CD4-positive, alpha-beta memory T cell (primary cell): ENCODE data around the gene MAGI2. TPM values are rescaled to one million over a fixed set of nuclear protein-coding genes. Genes with fewer than 3 reads are reported as not detected.

Experiments
- CTCF ChIA-PET: fragments of 350-600 bp; sonication (Branson Sonifier 250); formaldehyde crosslinking; loops from one replicate; lab custom pipeline; 2021; ENCODE audit warnings: inconsistent platforms; ENCODE audit not compliant: partially characterized antibody; lab: Charles Lee
- POLR2A ChIA-PET: fragments of 350-600 bp; sonication (Branson Sonifier 250); formaldehyde crosslinking; loops from one replicate; lab custom pipeline; 2021; ENCODE audit not compliant: partially characterized antibody; lab: Charles Lee
- DNase-seq, 5 donors: peaks; one replicate each; pipeline versions ENCODE4 v3.0.0 to v3.0.0-alpha.2; 2020 to 2022; ENCODE audit warnings: mixed read lengths in 1 of 5
- H3K27ac ChIP-seq: one replicate; pipeline ENCODE4 v1.7.0; 2013; ENCODE audit warnings: low read depth, low read length
- H3K27me3 ChIP-seq: 2 replicates; pipeline ENCODE4 v1.7.0; 2013; ENCODE audit warnings: mild to moderate bottlenecking, low read length, moderate library complexity; ENCODE audit not compliant: insufficient read depth
- H3K36me3 ChIP-seq: 2 replicates; pipeline ENCODE4 v1.7.0; 2013; ENCODE audit warnings: mild to moderate bottlenecking, low read length, moderate library complexity; ENCODE audit not compliant: insufficient read depth
- H3K4me1 ChIP-seq: 2 replicates; pipeline ENCODE4 v1.7.0; 2013; ENCODE audit warnings: mild to moderate bottlenecking, low read length, moderate library complexity; ENCODE audit not compliant: insufficient read depth
- H3K4me3 ChIP-seq, 2 donors: one replicate each; pipeline ENCODE4 v1.7.0; 2013; ENCODE audit warnings: low read length in 2 of 2, mild to moderate bottlenecking in 1 of 2
- H3K9me3 ChIP-seq, 2 donors: one replicate each; pipeline ENCODE4 v1.7.0; 2013; ENCODE audit warnings: low read length in 2 of 2, control low read depth in 1 of 2; ENCODE audit not compliant: control insufficient read depth in 1 of 2
- H3K27ac Mint-ChIP-seq, 7 donors: one replicate each; pipeline ENCODE4 v1.8.0; 2020 to 2021; ENCODE audit warnings: mixed read lengths in 7 of 7, mild to moderate bottlenecking in 6 of 7, inconsistent platforms in 3 of 7, moderate library complexity in 3 of 7
- H3K27me3 Mint-ChIP-seq, 2 donors: one replicate each; pipeline ENCODE4 v1.8.0; 2020 to 2021; ENCODE audit warnings: mixed read lengths in 2 of 2
- H3K36me3 Mint-ChIP-seq, 2 donors: one replicate each; pipeline ENCODE4 v1.8.0; 2020 to 2021; ENCODE audit warnings: mixed read lengths in 2 of 2, inconsistent platforms in 1 of 2, mild to moderate bottlenecking in 1 of 2
- H3K4me1 Mint-ChIP-seq, 4 donors: one replicate each; pipeline ENCODE4 v1.8.0; 2020 to 2021; ENCODE audit warnings: mixed read lengths in 4 of 4, mild to moderate bottlenecking in 1 of 4
- H3K4me3 Mint-ChIP-seq, 8 donors: one replicate each; pipeline ENCODE4 v1.8.0; 2020 to 2021; ENCODE audit warnings: mixed read lengths in 8 of 8, mild to moderate bottlenecking in 7 of 8, moderate library complexity in 6 of 8, inconsistent platforms in 3 of 8
- H3K9me3 Mint-ChIP-seq, 8 donors: one replicate each; pipeline ENCODE4 v1.8.0; 2020 to 2021; ENCODE audit warnings: mixed read lengths in 8 of 8, mild to moderate bottlenecking in 5 of 8, inconsistent platforms in 3 of 8, moderate library complexity in 1 of 8
- intact Hi-C: fragments of 100-400 bp; cut with micrococcal nuclease; formaldehyde crosslinking; loops from one replicate; pipeline ENCODE4 v1.15.1; 2023
- polyA plus RNA-seq, 2 donors: library from polyadenylated mRNA; unstranded; fragments of 300-500 nt; fragmentation: Illumina TruSeq; gene quantifications; one replicate each; pipeline ENCODE4 v1.2.3, GENCODE V29; 2021
- total RNA-seq, 2 experiments: library from RNA; stranded (reverse); gene quantifications; one replicate each; pipeline ENCODE4 v1.2.3, GENCODE V29; 2021

Gene MAGI2
- total and polyA plus RNA-seq, 4 experiments from 2014 or later = 0.23 to 0.25 TPM; not detected in 2

GRCh38 chr7:78873117-78873516, 580.4 kb downstream of the MAGI2 start:
- intact Hi-C loops = no loop called here
- Mint-ChIP-seq H3K4me3 (no peak overlapping the region), H3K9me3 (peaks cover 0 to 29% (median 8%) of the 10 kb centered on the region in 8 donors), H3K27me3 (no peaks in the 10 kb centered on the region), H3K27ac (no peak overlapping the region), H3K4me1 (no peaks in the 10 kb centered on the region), H3K36me3 (no peaks in the 10 kb centered on the region)
- CTCF ChIA-PET = no interaction called here
- POLR2A ChIA-PET = no interaction called here
- no peak for DNase-seq
- Histone ChIP-seq H3K9me3 (no peaks in the 10 kb centered on the region), H3K36me3 (no peaks in the 10 kb centered on the region), H3K4me1 (no peaks in the 10 kb centered on the region), H3K4me3 (no peak overlapping the region), H3K27me3 (no peaks in the 10 kb centered on the region), H3K27ac (no peak overlapping the region)

GRCh38 chr7:78864339-78864738, 589.1 kb downstream of the MAGI2 start:
- peaks cover 0 to 35% (median 9%) of the 10 kb centered on the region in 8 donors for H3K9me3 Mint-ChIP-seq
- H3K4me3 ChIP-seq = no peak overlapping the region
- H3K27ac Mint-ChIP-seq = no peak overlapping the region
- H3K27me3 ChIP-seq = no peaks in the 10 kb centered on the region
- no peak overlapping the region for H3K27ac ChIP-seq
- H3K36me3 Mint-ChIP-seq = no peaks in the 10 kb centered on the region
- no peaks in the 10 kb centered on the region for H3K4me1 ChIP-seq
- intact Hi-C loops = no loop called here
- H3K4me3 Mint-ChIP-seq = no peak overlapping the region
- H3K4me1 Mint-ChIP-seq = no peaks in the 10 kb centered on the region
- no peaks in the 10 kb centered on the region for H3K9me3 ChIP-seq
- H3K27me3 Mint-ChIP-seq = no peaks in the 10 kb centered on the region
- POLR2A ChIA-PET = no interaction called here
- no peak for DNase-seq
- H3K36me3 ChIP-seq = no peaks in the 10 kb centered on the region
- CTCF ChIA-PET = no interaction called here

GRCh38 chr7:78863281-78863680, 590.2 kb downstream of the MAGI2 start:
- no peak overlapping the region for H3K4me3 ChIP-seq
- H3K4me3 Mint-ChIP-seq = no peak overlapping the region
- H3K9me3 Mint-ChIP-seq = peaks cover under 1 to 31% (median 12%) of the 10 kb centered on the region in 8 donors
- no peaks in the 10 kb centered on the region for H3K27me3 Mint-ChIP-seq
- no peaks in the 10 kb centered on the region for H3K4me1 ChIP-seq
- intact Hi-C loops = no loop called here
- ChIA-PET POLR2A (no interaction called here), CTCF (no interaction called here)
- H3K36me3 Mint-ChIP-seq = no peaks in the 10 kb centered on the region
- no peak for DNase-seq
- H3K27ac ChIP-seq = no peak overlapping the region
- no peak overlapping the region for H3K27ac Mint-ChIP-seq
- no peaks in the 10 kb centered on the region for H3K9me3 ChIP-seq
- no peaks in the 10 kb centered on the region for H3K27me3 ChIP-seq
- H3K36me3 ChIP-seq = no peaks in the 10 kb centered on the region
- H3K4me1 Mint-ChIP-seq = no peaks in the 10 kb centered on the region

- Histone ChIP-seq H3K4me3 (no peak overlapping the region), H3K4me1 (no peaks in the 10 kb centered on the region), H3K27me3 (no peaks in the 10 kb centered on the region), H3K9me3 (no peaks in the 10 kb centered on the region), H3K36me3 (no peaks in the 10 kb centered on the region), H3K27ac (no peak overlapping the region)
- DNase-seq = no peak
- H3K27me3 Mint-ChIP-seq = no peaks in the 10 kb centered on the region
- H3K9me3 Mint-ChIP-seq = peaks cover 2 to 26% (median 13%) of the 10 kb centered on the region in 8 donors
- CTCF ChIA-PET = no interaction called here
- intact Hi-C loops = no loop called here
- no peak overlapping the region for H3K27ac Mint-ChIP-seq
- H3K4me3 Mint-ChIP-seq = no peak overlapping the region
- H3K4me1 Mint-ChIP-seq = no peaks in the 10 kb centered on the region
- POLR2A ChIA-PET = no interaction called here
- H3K36me3 Mint-ChIP-seq = no peaks in the 10 kb centered on the region
These were observed 591.0 kb downstream of the MAGI2 start for GRCh38 chr7:78862411-78862900.

- peaks cover 0 to 10% (median 3%) of the 10 kb centered on the region in 8 donors for H3K9me3 Mint-ChIP-seq
- intact Hi-C loops = no loop called here
- Histone ChIP-seq H3K36me3 (no peaks in the 10 kb centered on the region), H3K27me3 (no peaks in the 10 kb centered on the region), H3K4me1 (no peaks in the 10 kb centered on the region), H3K4me3 (no peak overlapping the region), H3K27ac (no peak overlapping the region), H3K9me3 (no peaks in the 10 kb centered on the region)
- ChIA-PET POLR2A (no interaction called here), CTCF (no interaction called here)
- no peaks in the 10 kb centered on the region for H3K4me1 Mint-ChIP-seq
- no peaks in the 10 kb centered on the region for H3K36me3 Mint-ChIP-seq
- no peak overlapping the region for H3K4me3 Mint-ChIP-seq
- H3K27ac Mint-ChIP-seq = no peak overlapping the region
- H3K27me3 Mint-ChIP-seq = no peaks in the 10 kb centered on the region
- no peak for DNase-seq
These were observed 600.5 kb downstream of the MAGI2 start for GRCh38 chr7:78852951-78853350.

GRCh38 chr7:78850093-78850740, 603.2 kb downstream of the MAGI2 start:
- no peak overlapping the region for H3K4me3 Mint-ChIP-seq
- H3K27ac Mint-ChIP-seq = no peak overlapping the region
- Histone ChIP-seq H3K4me1 (no peaks in the 10 kb centered on the region), H3K4me3 (no peak overlapping the region), H3K36me3 (no peaks in the 10 kb centered on the region), H3K27me3 (no peaks in the 10 kb centered on the region), H3K9me3 (no peaks in the 10 kb centered on the region), H3K27ac (no peak overlapping the region)
- H3K27me3 Mint-ChIP-seq = no peaks in the 10 kb centered on the region
- CTCF ChIA-PET = no interaction called here
- intact Hi-C loops = no loop called here
- no peaks in the 10 kb centered on the region for H3K36me3 Mint-ChIP-seq
- DNase-seq = no peak
- H3K9me3 Mint-ChIP-seq = peaks cover 0 to 7% (median 0%) of the 10 kb centered on the region in 8 donors
- POLR2A ChIA-PET = no interaction called here
- H3K4me1 Mint-ChIP-seq = peaks cover 0 to 1% (median 0%) of the 10 kb centered on the region in 4 donors

- no peaks in the 10 kb centered on the region for H3K36me3 ChIP-seq
- ChIA-PET POLR2A (no interaction called here), CTCF (no interaction called here)
- no peak overlapping the region for H3K27ac ChIP-seq
- H3K4me3 Mint-ChIP-seq = no peak overlapping the region
- H3K27ac Mint-ChIP-seq = no peak overlapping the region
- H3K9me3 ChIP-seq = no peaks in the 10 kb centered on the region
- no peaks in the 10 kb centered on the region for H3K27me3 Mint-ChIP-seq
- no peaks in the 10 kb centered on the region for H3K4me1 ChIP-seq
- intact Hi-C loops = no loop called here
- H3K9me3 Mint-ChIP-seq = peaks cover 0 to 2% (median 0%) of the 10 kb centered on the region in 8 donors
- no peak for DNase-seq
- peaks cover 0 to 1% (median 0%) of the 10 kb centered on the region in 4 donors for H3K4me1 Mint-ChIP-seq
- H3K4me3 ChIP-seq = no peak overlapping the region
- H3K27me3 ChIP-seq = no peaks in the 10 kb centered on the region
- H3K36me3 Mint-ChIP-seq = no peaks in the 10 kb centered on the region
These were observed 608.3 kb downstream of the MAGI2 start for GRCh38 chr7:78845155-78845554.
